ENCODE results near the gene STAT1. TPM values are rescaled to one million over a fixed set of nuclear protein-coding genes. Genes with fewer than 3 reads are reported as not detected.

The STAT1 gene
- total and polyA plus RNA-seq, 4 donors: 21.6 to 80.1 (median 74.1) TPM

DNA sequence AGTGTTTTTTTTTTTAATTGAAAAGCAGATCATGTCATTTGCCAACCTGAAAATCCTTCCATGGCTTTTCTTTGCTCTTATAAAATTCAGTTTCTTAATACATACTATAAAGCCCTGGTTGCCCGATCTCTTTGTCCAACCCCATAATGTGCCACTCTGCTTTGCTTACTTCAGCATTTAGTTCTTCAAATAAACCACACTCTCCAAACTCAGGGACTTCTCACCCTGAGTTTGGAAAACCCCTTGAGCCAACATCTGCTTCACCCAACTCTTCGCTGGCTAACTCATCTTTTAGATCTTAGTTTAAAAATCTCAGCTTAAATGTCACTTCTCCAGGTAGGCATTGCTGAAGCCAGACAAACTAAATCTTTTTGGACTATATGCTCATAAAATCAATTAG, 1.3 kb upstream of the STAT1 start:
- no peak for TF ChIP-seq CTCF (IDR thresholded peaks at IDR 0.05; ENCODE audit: control extremely low read depth, extremely low read depth)
- Histone ChIP-seq H3K27ac (ENCODE audit: low read depth in 1 of 2, low read length in 1 of 2) (no peak overlapping the region), H3K27me3 (ENCODE audit: control insufficient read depth in 3 of 3, insufficient read depth in 3 of 3, low read length in 2 of 3) (no peaks in the 10 kb centered on the region), H3K9ac (ENCODE audit: insufficient read depth in 1 of 2, low read length in 2 of 2) (no peak overlapping the region), H3K36me3 (ENCODE audit: control insufficient read depth in 4 of 4, insufficient read depth in 4 of 4, low read length in 4 of 4) (peaks cover 0 to 2% (median 0%) of the 10 kb centered on the region in 4 donors), H3K9me3 (ENCODE audit: control insufficient read depth in 4 of 4, insufficient read depth in 3 of 4, low read length in 3 of 4) (no peaks in the 10 kb centered on the region), H3K4me1 (ENCODE audit: control insufficient read depth in 5 of 5, insufficient read depth in 5 of 5, low read length in 5 of 5) (peaks cover 6 to 21% (median 13%) of the 10 kb centered on the region in 5 donors), H3K4me3 (no peak overlapping the region)
- ATAC-seq (ENCODE audit: insufficient read depth, low FRiP score) (no peak), DNase-seq (no peak)
- WGBS, 2 donors: 81 to 89% methylated on average over 2 of the region's 2 CpGs

GRCh38 chr2:191014653-191015020, 666 bp upstream of the STAT1 start:
- Histone ChIP-seq H3K27me3 (ENCODE audit: control insufficient read depth in 3 of 3, insufficient read depth in 3 of 3, low read length in 2 of 3) (no peaks in the 10 kb centered on the region), H3K4me3 (peak overlapping the region; percentile 54), H3K9ac (ENCODE audit: insufficient read depth in 1 of 2, low read length in 2 of 2) (peak overlapping the region in 1 of 2 donors; percentile 85), H3K9me3 (ENCODE audit: control insufficient read depth in 4 of 4, insufficient read depth in 3 of 4, low read length in 3 of 4) (no peaks in the 10 kb centered on the region), H3K36me3 (ENCODE audit: control insufficient read depth in 4 of 4, insufficient read depth in 4 of 4, low read length in 4 of 4) (peaks cover 0 to 2% (median 0%) of the 10 kb centered on the region in 4 donors), H3K4me1 (ENCODE audit: control insufficient read depth in 5 of 5, insufficient read depth in 5 of 5, low read length in 5 of 5) (peaks cover 6 to 21% (median 13%) of the 10 kb centered on the region in 5 donors), H3K27ac (ENCODE audit: low read depth in 1 of 2, low read length in 1 of 2) (peak overlapping the region; percentile 94 to 99)
- no peak for TF ChIP-seq CTCF (IDR thresholded peaks at IDR 0.05; ENCODE audit: control extremely low read depth, extremely low read depth)
- no peak for DNase-seq
- 29 to 46% methylated on average over 4 of the region's 4 CpGs for WGBS, 2 donors
- no peak for ATAC-seq (ENCODE audit: insufficient read depth, low FRiP score)

- DNase-seq (no peak), ATAC-seq (ENCODE audit: insufficient read depth, low FRiP score) (no peak)
- no peak for TF ChIP-seq CTCF (IDR thresholded peaks at IDR 0.05; ENCODE audit: control extremely low read depth, extremely low read depth)
- no peaks in the 10 kb centered on the region for H3K27me3 ChIP-seq (ENCODE audit: control insufficient read depth in 3 of 3, insufficient read depth in 3 of 3, low read length in 2 of 3)
- H3K9me3 ChIP-seq (ENCODE audit: control insufficient read depth in 4 of 4, insufficient read depth in 3 of 4, low read length in 3 of 4): no peaks in the 10 kb centered on the region
- H3K4me3 ChIP-seq: peak overlapping the region; percentile 85
- whole genome bisulfite sequencing, 2 donors: 0% methylated on average over 14 of the region's 14 CpGs
- peak overlapping the region; percentile 94 to 99 for H3K27ac ChIP-seq (ENCODE audit: low read depth in 1 of 2, low read length in 1 of 2)
- peaks cover 6 to 21% (median 13%) of the 10 kb centered on the region in 5 donors for H3K4me1 ChIP-seq (ENCODE audit: control insufficient read depth in 5 of 5, insufficient read depth in 5 of 5, low read length in 5 of 5)
- H3K9ac ChIP-seq (ENCODE audit: insufficient read depth in 1 of 2, low read length in 2 of 2): peak overlapping the region; percentile 72 to 93
- H3K36me3 ChIP-seq (ENCODE audit: control insufficient read depth in 4 of 4, insufficient read depth in 4 of 4, low read length in 4 of 4): peaks cover 0 to 4% (median 4%) of the 10 kb centered on the region in 4 donors
Measured at GRCh38 chr2:191013682-191013931, 364 bp downstream of the STAT1 start.

Data from lung (tissue), 12 donors.